NCI-H2107 treated with DMSO at 0.1 percent for 48 hours (cell line): Measurements from ENCODE around the gene FOXE3.

Experiments
- DNase-seq: peaks from one replicate; lab custom pipeline; 2025; ENCODE audit not compliant: unreplicated experiment; lab: John Stamatoyannopoulos, UW

The FOXE3 gene

DNA sequence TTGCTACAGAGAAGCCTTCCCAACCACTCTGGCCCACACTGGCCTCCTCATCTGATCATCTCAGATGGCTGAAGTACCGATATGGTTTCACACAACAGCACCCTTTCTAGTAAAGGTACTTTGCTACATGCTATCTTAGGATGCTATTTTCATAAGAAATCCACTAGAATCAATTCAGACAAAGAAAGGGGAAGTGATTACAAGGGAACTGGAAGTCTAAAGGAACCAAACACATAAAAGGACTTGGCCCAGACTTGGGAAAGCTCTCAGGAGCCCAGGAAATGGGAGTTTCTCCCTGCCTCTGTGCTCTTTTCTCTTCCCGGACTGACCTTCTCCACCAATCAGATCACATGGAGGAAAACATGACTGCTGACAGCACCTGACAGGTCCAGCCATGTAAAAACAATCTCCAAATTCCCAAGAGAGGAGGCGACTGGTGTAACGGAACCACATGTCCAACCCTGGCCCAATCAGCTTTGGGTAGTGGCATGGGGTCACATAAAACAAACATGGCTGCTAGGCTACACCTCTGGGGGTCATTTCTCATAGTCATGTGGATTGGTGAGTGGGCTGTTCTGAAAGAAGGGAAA lies 12.7 kb upstream of the FOXE3 start:
- no peak for DNase-seq

DNA sequence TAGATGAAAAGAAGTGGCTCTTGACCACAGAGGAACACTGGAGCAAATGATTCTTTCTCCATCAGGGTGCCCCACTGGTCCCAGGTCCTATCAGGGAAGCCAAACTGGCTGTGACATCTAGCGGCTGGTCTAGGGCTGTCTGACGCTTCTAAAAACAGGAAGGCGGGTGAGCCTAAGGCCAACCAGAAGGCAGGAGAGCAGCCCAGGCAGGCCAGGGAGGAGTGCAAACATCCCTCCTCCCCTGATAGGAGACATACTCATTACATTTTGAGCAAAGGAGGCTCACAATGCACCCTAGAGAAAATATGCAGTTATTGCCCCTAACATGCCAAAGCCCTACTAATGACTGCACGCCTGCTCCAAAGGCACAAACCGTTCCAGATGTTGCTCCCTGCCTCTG lies 10.4 kb upstream of the FOXE3 start:
- DNase-seq = no peak

DNA sequence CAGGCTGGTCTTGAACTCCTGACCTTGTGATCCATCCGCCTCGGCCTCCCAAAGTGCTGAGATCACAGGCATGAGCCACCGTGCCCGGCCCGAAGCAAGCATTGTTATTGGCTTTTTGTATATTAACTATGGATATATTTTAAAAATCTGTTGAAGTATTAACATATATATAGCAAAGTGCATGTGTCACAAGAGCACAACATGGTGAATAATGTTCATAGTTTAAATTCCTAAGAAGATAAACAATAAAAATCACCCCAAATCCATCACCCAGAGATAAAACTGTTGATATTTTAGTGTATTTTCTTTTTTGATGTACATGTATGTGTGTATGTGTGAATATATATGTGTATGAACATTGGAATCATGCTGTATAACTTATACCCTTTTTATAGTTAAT lies 9.1 kb upstream of the FOXE3 start:
- no peak for DNase-seq

- no peak for DNase-seq
Observed at GRCh38 chr1:47407481-47407880, 8.6 kb upstream of the FOXE3 start.

DNA sequence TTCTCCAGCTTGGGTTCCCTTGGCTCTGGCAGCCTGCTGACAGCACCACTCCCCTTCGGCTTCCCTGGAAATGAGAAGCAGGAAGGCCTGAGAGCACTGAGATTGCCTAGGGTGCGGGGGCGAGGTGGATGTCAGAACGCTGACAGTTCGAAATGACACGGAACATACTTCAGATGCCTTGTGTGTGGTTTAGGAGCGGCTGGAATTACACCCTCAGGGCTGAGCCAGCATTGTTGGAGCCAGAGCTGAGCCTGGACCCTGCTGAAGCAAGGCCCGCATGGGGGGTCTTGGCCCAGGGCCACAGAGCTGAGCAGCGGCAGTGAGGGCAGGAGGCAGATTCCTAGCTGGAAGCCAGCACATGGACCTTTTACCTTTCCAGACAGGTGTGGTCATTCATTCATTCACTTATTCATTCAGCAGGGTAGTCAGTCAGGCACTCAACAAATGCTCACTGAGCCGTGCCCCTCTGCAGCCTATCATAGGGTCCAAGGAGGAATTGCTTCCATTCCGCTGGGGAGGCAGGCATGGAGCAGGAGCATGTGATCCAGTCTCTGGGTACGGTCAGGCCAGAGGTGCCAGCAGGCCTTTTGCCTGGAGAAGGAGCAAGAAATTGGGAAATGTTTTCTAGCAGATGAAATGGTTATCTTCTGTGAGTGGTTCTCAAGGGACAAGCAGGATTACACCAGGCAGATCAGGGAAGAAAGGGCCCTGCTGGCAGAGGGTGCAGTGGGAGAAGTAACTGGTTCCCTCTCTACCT lies 6.6 kb upstream of the FOXE3 start:
- no peak for DNase-seq

DNA sequence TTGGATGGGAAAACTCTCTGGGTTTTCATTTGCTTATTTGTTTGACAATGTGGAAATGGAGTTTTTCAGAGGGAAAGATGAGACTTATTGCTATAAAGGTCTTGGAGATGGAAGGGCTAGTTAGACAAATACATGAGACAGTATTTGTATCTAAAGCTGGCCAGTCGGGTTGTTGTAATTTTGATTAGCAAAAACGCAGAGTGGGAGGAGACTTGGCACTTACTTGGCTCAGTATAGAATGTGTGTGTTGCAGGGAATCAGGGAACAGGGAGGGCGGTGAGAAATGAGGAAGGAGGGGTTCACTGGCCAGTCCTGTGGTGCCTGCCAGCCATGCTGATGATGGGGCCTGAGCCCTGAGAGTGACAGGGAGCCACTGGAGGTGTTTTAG lies 6.0 kb upstream of the FOXE3 start:
- DNase-seq = no peak

DNA sequence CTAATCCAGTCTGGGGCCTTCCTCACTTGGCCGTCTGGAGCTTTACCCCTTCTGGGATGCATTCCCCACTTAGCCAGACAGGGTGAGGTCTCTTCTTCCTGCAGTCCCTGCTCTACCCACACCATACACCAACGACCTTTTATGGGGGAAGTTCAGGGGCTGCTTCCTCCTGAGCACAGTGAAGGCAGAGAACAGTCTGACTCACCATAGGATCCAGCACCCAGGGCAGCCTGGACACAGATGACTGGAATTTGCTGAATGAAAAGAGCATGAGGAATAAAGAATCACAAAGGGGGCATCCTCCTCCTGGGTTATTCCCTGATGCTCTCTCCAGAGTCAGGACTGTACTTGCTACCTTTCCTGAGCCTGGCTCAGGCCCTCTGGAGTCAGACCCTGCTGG lies 4.6 kb upstream of the FOXE3 start:
- no peak for DNase-seq

DNA sequence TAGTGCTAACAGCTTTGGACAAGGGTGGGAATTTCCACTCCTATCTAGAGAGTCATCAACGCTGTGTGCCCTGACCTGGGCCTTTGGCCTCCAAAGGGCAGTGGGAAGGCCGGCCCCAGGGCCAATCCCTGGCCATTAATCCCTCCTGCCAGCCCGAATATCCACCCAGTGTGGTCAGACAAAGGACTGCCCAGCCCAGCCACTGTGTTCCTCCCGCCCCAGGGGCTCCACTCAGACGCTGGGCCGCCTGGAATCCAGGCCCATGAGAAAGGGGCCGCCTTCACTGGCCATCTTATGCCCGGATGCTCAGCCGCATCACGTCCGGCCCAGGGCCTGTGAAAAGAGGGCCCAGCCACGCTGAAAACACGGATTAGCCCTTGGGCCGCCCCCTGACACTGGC lies 3.6 kb upstream of the FOXE3 start:
- no peak for DNase-seq

DNA sequence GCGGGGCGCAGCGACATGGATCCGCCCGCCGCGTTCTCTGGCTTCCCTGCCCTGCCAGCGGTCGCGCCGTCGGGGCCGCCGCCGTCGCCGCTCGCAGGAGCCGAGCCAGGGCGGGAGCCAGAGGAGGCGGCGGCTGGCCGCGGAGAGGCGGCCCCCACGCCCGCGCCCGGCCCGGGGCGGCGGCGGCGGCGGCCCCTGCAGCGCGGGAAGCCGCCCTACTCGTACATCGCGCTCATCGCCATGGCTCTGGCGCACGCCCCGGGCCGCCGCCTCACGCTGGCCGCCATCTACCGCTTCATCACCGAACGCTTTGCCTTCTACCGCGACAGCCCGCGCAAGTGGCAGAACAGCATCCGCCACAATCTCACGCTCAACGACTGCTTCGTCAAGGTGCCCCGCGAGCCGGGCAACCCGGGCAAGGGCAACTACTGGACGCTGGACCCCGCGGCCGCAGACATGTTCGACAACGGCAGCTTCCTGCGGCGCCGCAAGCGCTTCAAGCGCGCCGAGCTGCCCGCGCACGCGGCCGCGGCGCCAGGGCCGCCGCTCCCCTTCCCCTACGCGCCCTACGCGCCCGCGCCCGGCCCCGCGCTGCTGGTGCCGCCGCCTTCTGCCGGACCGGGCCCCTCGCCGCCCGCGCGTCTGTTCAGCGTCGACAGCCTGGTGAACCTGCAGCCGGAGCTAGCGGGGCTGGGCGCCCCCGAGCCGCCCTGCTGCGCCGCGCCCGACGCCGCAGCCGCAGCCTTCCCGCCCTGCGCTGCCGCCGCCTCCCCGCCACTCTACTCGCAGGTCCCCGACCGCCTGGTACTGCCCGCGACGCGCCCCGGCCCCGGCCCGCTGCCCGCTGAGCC lies 459 bp downstream of the FOXE3 start:
- no peak for DNase-seq

- DNase-seq = no peak
Observed at GRCh38 chr1:47417170-47418044, 1.3 kb downstream of the FOXE3 start.

GRCh38 chr1:47418122-47418521 lies 2.0 kb downstream of the FOXE3 start:
- no peak for DNase-seq

GRCh38 chr1:47418681-47419325 lies 2.7 kb downstream of the FOXE3 start:
- no peak for DNase-seq

DNA sequence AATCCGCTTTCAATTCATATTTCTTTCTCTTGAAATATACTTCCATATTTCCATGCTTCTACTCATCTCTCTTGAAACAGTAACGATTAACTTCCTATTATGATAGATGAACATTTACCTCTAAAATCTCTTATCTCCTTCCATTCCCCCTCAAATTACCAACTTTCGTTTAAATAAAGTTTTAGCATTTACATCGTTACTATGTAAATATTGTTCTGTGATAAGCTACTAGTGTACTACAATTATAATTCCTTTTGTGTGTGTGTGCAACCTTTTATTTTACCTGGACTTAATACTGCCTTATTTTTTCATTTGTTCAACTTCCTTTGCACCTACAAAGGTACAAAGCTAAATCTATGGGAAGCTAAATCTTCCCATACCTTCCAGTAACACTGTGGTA lies 4.5 kb downstream of the FOXE3 start:
- no peak for DNase-seq

DNA sequence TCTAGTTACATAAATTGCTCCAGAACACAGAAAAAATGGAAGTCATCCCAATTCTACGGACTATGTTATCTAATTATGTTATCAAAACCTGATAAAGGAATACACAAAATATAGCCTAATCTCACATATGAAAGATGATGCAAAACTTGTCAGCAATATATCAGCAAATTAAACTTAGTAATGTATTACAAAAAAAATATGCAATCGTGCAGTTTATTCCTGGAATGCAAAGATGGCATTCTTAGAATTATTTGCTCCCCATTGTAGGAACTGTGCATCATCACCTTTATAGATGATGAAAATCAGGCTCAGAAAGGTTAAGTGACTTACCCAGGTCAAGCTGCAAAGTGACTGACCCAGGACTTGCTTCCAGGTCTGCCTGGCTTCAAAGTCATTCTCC lies 7.8 kb downstream of the FOXE3 start:
- DNase-seq = no peak

GRCh38 chr1:47424336-47424982 lies 8.4 kb downstream of the FOXE3 start:
- peak; percentile 49 for DNase-seq

- DNase-seq = no peak
Observed at GRCh38 chr1:47431534-47431933, 15.4 kb downstream of the FOXE3 start.

DNA sequence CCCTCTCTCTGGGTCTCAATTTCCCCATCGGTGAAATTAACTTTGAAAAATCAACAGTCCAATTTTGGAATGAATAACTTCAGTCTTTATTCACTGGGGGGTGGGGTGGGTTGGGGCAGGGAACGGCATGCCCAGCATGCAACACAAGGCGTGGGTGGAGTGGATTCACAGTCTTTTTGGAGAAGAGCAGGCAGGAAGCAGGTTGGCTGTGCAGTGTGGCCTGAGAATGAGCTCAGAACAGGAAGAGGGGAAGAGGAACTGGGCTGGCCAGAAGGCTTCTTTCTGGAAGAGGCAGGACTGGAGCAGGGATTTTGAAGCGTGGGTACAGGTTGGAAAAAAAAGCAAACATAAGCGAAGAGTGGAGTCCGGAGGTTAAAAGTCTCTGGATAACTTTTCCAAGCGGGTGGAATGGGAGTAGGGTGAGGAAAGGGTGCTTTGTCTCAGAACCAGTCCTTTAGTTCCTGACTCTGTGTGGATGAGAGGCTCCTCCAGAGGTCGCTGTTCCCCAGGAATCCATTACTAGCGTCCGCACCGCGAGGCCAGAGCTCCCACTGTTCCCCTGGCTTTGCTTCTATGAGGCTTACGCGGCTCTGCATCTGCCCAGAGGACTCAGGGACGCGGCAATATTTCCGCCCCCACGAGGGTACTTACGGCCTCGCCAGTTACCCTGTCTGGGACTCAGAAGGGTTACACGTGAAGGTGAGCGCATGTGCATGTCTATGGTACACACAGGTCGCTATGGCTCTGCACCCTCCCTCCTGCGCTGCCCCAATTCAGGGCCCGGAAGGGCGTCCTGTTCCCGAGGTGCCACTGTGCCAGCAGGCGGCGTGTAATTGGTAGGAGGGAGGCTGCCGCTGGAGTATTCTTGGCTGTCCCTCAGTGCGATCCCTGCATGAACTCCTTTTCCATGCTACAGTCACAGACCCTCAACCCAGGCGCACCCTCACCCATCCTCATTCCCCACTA lies 16.3 kb downstream of the FOXE3 start:
- no peak for DNase-seq

DNA sequence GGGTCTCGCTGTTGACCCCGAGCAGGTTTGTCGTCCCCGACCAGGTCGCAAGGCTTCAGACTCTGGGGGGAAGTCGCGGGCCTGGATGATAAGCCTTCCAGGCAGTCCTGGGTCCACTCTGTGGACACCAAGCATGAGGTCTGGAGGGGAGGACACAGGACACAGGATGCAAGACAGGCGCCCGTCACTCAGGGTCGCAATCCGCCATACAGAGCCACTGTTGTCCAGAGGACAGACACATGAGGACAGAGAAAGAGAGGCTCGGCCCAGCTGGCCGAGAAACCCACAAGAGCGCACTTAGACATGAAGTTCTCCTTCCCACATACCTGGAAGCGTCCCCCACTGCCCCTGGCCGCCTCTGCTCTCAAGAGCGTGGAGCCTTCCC lies 16.9 kb downstream of the FOXE3 start:
- DNase-seq = no peak

DNA sequence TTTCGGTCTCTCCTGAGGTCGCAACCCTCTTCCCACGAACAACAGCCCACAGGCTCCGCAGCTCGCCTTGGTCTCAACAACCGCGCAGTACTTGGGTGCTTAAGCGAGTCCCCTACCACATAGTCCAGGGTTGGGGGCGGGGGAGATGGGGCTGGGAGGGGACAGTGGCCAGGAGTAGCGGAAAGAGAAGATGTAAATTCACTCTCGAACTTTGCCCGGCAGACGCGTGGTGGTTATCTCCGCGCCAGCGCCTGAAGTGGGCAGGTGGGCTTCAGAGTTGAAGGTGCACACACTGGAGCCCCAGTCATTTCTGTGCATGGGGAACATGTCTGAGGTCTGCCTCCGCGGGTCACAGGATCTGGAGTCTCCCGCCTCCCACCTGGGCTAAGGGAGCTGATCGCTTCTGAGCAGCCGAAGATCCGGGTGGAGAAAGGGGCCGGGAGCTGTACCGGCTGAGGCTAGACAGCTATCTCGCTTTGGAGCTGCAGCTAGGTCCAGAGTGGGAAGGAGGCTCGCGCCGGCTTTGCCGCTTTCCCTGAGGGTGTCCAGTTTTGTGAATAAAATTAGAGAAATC lies 17.5 kb downstream of the FOXE3 start:
- no peak for DNase-seq
